GM10266 (cell line): ENCODE measurements around the gene MAGI2.

Source experiments
- DNase-seq: peaks from one replicate; pipeline ENCODE4 v3.0.0; 2012; ENCODE audit errors: extremely low spot score
- TF ChIP-seq, protein P1 (sequence below): IDR thresholded peaks from 2 replicates; pipeline ENCODE4 v1.5.1; 2012; ENCODE audit warnings: mild to moderate bottlenecking, low read depth; ENCODE audit not compliant: control insufficient read depth, insufficient read depth; ENCODE audit errors: missing control alignments

MAGI2 gene

DNA sequence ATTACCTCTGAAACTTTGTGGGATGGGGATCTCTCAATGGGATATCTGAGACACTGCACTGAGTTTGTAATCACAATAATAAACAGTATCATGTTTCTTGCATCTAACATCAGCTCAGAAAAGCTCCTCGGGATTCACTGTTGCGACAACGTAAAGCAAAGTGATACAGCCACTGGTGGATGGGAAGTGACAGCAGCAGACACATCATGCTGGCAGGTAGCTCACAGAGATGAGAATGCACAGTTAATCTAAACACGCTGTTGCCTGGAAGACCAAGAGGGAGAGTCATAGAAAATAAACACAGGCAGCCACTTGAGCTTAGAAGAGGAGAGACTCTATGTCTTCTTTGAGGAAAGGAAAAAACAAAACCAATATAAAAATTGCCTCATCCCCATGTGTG is 513.8 kb downstream of the MAGI2 start:
- TF ChIP-seq, protein P1, sequence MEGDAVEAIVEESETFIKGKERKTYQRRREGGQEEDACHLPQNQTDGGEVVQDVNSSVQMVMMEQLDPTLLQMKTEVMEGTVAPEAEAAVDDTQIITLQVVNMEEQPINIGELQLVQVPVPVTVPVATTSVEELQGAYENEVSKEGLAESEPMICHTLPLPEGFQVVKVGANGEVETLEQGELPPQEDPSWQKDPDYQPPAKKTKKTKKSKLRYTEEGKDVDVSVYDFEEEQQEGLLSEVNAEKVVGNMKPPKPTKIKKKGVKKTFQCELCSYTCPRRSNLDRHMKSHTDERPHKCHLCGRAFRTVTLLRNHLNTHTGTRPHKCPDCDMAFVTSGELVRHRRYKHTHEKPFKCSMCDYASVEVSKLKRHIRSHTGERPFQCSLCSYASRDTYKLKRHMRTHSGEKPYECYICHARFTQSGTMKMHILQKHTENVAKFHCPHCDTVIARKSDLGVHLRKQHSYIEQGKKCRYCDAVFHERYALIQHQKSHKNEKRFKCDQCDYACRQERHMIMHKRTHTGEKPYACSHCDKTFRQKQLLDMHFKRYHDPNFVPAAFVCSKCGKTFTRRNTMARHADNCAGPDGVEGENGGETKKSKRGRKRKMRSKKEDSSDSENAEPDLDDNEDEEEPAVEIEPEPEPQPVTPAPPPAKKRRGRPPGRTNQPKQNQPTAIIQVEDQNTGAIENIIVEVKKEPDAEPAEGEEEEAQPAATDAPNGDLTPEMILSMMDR = no peak
- no peak for DNase-seq

DNA sequence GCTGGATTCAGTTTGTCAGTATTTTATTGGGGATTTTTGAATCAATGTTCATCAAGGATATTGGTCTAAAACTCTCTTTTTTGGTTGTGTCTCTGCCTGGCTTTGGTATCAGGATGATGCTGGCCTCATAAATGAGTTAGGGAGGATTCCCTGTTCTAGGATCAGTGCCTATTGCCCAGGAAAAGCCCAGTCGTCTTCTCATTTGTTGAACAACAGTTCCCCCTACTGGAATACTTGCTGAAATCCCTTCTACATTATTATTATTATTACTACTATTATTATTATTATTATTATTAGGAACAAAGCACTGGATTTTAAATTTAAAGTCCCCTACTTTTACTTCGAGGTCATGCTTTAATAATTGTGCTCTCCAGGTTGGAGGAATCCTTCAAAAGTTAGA is 528.9 kb downstream of the MAGI2 start:
- TF ChIP-seq, protein P1 = no peak
- DNase-seq = no peak

DNA sequence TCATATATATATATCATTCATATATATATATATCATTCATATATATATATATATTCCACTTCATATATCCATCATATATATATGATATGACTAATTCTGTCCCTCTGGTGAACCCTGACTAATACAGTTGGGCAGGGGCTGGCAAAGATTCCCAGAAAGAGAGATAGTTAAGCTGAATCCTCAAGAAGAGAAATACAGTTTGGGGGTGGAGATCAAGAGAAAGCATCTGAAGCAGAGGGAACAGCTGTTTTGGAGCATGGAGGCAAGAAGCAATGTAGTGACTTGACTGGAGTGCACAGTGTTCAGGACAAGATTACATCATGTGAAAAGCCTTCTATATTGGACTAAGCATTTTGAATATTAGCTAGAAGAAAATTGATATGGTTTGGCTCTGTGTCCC is 540.7 kb downstream of the MAGI2 start:
- no peak for DNase-seq
- TF ChIP-seq, protein P1 = no peak

GRCh38 chr7:78906735-78907134 is 546.7 kb downstream of the MAGI2 start:
- TF ChIP-seq, protein P1 = no peak
- DNase-seq = no peak

DNA sequence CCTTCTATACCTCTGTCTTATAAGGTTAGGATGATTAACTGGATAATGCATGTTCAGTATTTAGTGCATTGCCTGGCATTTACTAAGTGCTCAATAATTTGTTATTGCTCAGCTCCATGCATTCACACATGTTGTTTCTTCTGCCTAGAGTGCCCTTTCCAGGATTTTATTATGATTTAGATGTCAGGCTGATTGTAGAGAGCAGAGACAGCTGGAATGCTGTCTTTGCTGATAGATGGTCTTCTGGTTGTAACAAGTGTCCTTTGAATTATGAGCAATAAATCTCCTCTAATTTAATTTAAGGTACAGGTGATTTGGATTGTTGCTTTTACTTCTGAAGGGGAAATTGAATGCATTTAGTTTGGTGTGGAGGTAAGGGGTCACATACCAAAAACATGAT is 548.0 kb downstream of the MAGI2 start:
- TF ChIP-seq, protein P1 = no peak
- no peak for DNase-seq

DNA sequence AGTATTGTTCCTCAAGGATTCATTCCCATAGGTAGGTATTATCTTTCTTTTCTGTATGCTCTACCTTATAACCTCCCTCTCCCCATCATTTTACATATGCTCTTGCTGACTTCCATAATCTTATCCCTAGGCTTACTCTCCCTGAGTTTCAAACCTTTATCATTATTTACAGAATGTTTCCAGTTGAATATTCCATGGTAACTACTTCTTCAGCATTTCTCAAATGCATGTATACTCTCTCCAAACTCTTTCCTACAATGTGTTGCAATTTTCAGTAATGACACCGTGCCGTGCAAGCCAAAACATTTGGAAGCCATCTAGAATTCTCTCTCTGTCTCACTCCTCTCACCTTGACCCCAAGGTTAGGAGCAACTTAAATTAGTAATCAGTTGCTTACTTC is 548.5 kb downstream of the MAGI2 start:
- TF ChIP-seq, protein P1 = no peak
- DNase-seq = no peak

DNA sequence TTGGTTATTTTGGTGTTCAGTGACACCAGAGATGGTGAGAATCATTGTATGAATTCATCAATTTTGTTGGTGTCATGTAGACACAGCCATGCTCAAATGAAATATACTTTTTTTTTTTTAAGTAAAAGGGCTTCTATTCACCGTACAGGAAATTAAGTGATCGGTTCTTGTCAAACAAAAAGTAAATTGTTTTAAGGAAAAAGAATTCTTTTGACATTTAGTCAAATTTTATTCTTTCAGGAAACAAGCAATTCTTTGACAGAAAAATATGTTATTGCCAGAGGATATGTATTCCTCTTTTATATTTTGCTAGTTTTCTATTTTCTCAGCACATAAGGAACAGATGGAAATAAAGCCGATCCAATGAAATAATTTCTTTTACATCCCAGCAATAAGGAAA is 551.9 kb downstream of the MAGI2 start:
- TF ChIP-seq, protein P1 = no peak
- no peak for DNase-seq
